ENCODE data around the gene ADGRD1. TPM values are rescaled to one million over a fixed set of nuclear protein-coding genes. Genes with fewer than 3 reads are reported as not detected.

ADGRD1 gene
- total RNA-seq, 3 donors from 2014 or later: 0.45 TPM; not detected in 2

GRCh38 chr12:131055093-131055465, 101.4 kb downstream of the ADGRD1 start:
- Mint-ChIP-seq H3K4me3 (no peak overlapping the region), H3K4me1 (ENCODE audit: low read depth) (peaks cover 4% of the 10 kb centered on the region), H3K36me3 (ENCODE audit: insufficient read depth) (no peaks in the 10 kb centered on the region), H3K9me3 (no peaks in the 10 kb centered on the region), H3K27me3 (ENCODE audit: low read depth) (peaks cover 10% of the 10 kb centered on the region)
- no peak for DNase-seq
- no peak for ATAC-seq

- Mint-ChIP-seq H3K36me3 (ENCODE audit: insufficient read depth) (no peaks in the 10 kb centered on the region), H3K27me3 (ENCODE audit: low read depth) (peaks cover 8% of the 10 kb centered on the region), H3K4me1 (ENCODE audit: low read depth) (peaks cover 4% of the 10 kb centered on the region), H3K4me3 (no peak overlapping the region), H3K9me3 (no peaks in the 10 kb centered on the region)
- no peak for DNase-seq
- ATAC-seq: no peak
These were observed 102.0 kb downstream of the ADGRD1 start for GRCh38 chr12:131055596-131056233.

- no peak for DNase-seq
These were observed 102.9 kb downstream of the ADGRD1 start for GRCh38 chr12:131056626-131057025.

GRCh38 chr12:131057211-131057721, 103.6 kb downstream of the ADGRD1 start:
- Mint-ChIP-seq H3K9me3 (no peaks in the 10 kb centered on the region), H3K4me1 (ENCODE audit: low read depth) (peaks cover 4% of the 10 kb centered on the region)
- no peak for DNase-seq

More at GRCh38 chr12:131056626-131057025, 102.9 kb downstream of the ADGRD1 start:
- Mint-ChIP-seq H3K4me3 (no peak overlapping the region), H3K9me3 (no peaks in the 10 kb centered on the region), H3K36me3 (ENCODE audit: insufficient read depth) (no peaks in the 10 kb centered on the region), H3K27me3 (ENCODE audit: low read depth) (peaks cover 14% of the 10 kb centered on the region), H3K4me1 (ENCODE audit: low read depth) (peaks cover 4% of the 10 kb centered on the region)
- no peak for ATAC-seq

GRCh38 chr12:131057722-131058515, 104.2 kb downstream of the ADGRD1 start:
- no peaks in the 10 kb centered on the region for H3K9me3 Mint-ChIP-seq
- H3K4me3 Mint-ChIP-seq: no peak overlapping the region
- no peaks in the 10 kb centered on the region for H3K36me3 Mint-ChIP-seq (ENCODE audit: insufficient read depth)
- DNase-seq: no peak
- H3K27me3 Mint-ChIP-seq (ENCODE audit: low read depth): peaks cover 15% of the 10 kb centered on the region
- no peak for ATAC-seq
- peaks cover 4% of the 10 kb centered on the region for H3K4me1 Mint-ChIP-seq (ENCODE audit: low read depth)

More at GRCh38 chr12:131057211-131057721, 103.6 kb downstream of the ADGRD1 start:
- Mint-ChIP-seq H3K4me3 (no peak overlapping the region), H3K27me3 (ENCODE audit: low read depth) (peaks cover 15% of the 10 kb centered on the region), H3K36me3 (ENCODE audit: insufficient read depth) (no peaks in the 10 kb centered on the region)
- no peak for ATAC-seq

GRCh38 chr12:131058700-131059099, 105.0 kb downstream of the ADGRD1 start:
- H3K4me1 Mint-ChIP-seq (ENCODE audit: low read depth): peaks cover 4% of the 10 kb centered on the region
- no peaks in the 10 kb centered on the region for H3K9me3 Mint-ChIP-seq
- H3K4me3 Mint-ChIP-seq: no peak overlapping the region
- peaks cover 19% of the 10 kb centered on the region for H3K27me3 Mint-ChIP-seq (ENCODE audit: low read depth)
- DNase-seq (no peak), ATAC-seq (no peak)
- no peaks in the 10 kb centered on the region for H3K36me3 Mint-ChIP-seq (ENCODE audit: insufficient read depth)

GRCh38 chr12:131060011-131060703, 106.5 kb downstream of the ADGRD1 start:
- H3K4me3 Mint-ChIP-seq: no peak overlapping the region
- ATAC-seq (no peak), DNase-seq (no peak)
- no peaks in the 10 kb centered on the region for H3K9me3 Mint-ChIP-seq
- H3K27me3 Mint-ChIP-seq (ENCODE audit: low read depth): peaks cover 20% of the 10 kb centered on the region
- peaks cover 4% of the 10 kb centered on the region for H3K4me1 Mint-ChIP-seq (ENCODE audit: low read depth)
- no peaks in the 10 kb centered on the region for H3K36me3 Mint-ChIP-seq (ENCODE audit: insufficient read depth)

- H3K36me3 Mint-ChIP-seq (ENCODE audit: insufficient read depth): no peaks in the 10 kb centered on the region
- DNase-seq: no peak
- no peaks in the 10 kb centered on the region for H3K9me3 Mint-ChIP-seq
- no peak overlapping the region for H3K4me3 Mint-ChIP-seq
- peaks cover 23% of the 10 kb centered on the region for H3K27me3 Mint-ChIP-seq (ENCODE audit: low read depth)
- ATAC-seq: no peak
- H3K4me1 Mint-ChIP-seq (ENCODE audit: low read depth): no peaks in the 10 kb centered on the region
These were observed 107.5 kb downstream of the ADGRD1 start for GRCh38 chr12:131061041-131061806.

GRCh38 chr12:131063413-131063812, 109.7 kb downstream of the ADGRD1 start:
- no peak for ATAC-seq
- no peak for DNase-seq
- Mint-ChIP-seq H3K36me3 (ENCODE audit: insufficient read depth) (no peaks in the 10 kb centered on the region), H3K4me3 (no peak overlapping the region), H3K4me1 (ENCODE audit: low read depth) (no peaks in the 10 kb centered on the region), H3K27me3 (ENCODE audit: low read depth) (peaks cover 29% of the 10 kb centered on the region), H3K9me3 (no peaks in the 10 kb centered on the region)

- Mint-ChIP-seq H3K4me1 (ENCODE audit: low read depth) (no peaks in the 10 kb centered on the region), H3K36me3 (ENCODE audit: insufficient read depth) (no peaks in the 10 kb centered on the region), H3K9me3 (no peaks in the 10 kb centered on the region), H3K27me3 (ENCODE audit: low read depth) (peaks cover 29% of the 10 kb centered on the region), H3K4me3 (no peak overlapping the region)
- no peak for ATAC-seq
- DNase-seq: no peak
These were observed 110.3 kb downstream of the ADGRD1 start for GRCh38 chr12:131063960-131064359.

- Mint-ChIP-seq H3K27me3 (ENCODE audit: low read depth) (peaks cover 29% of the 10 kb centered on the region), H3K4me3 (no peak overlapping the region), H3K9me3 (no peaks in the 10 kb centered on the region), H3K36me3 (ENCODE audit: insufficient read depth) (no peaks in the 10 kb centered on the region), H3K4me1 (ENCODE audit: low read depth) (no peaks in the 10 kb centered on the region)
- DNase-seq: no peak
- ATAC-seq: no peak
These were observed 111.6 kb downstream of the ADGRD1 start for GRCh38 chr12:131065279-131065678.

GRCh38 chr12:131065801-131066200, 112.1 kb downstream of the ADGRD1 start:
- no peaks in the 10 kb centered on the region for H3K9me3 Mint-ChIP-seq
- ATAC-seq (no peak), DNase-seq (no peak)
- peaks cover 29% of the 10 kb centered on the region for H3K27me3 Mint-ChIP-seq (ENCODE audit: low read depth)
- H3K4me3 Mint-ChIP-seq: no peak overlapping the region
- H3K36me3 Mint-ChIP-seq (ENCODE audit: insufficient read depth): no peaks in the 10 kb centered on the region
- no peaks in the 10 kb centered on the region for H3K4me1 Mint-ChIP-seq (ENCODE audit: low read depth)

GRCh38 chr12:131066207-131066885, 112.6 kb downstream of the ADGRD1 start:
- no peak for DNase-seq
- no peak for ATAC-seq
- peaks cover 26% of the 10 kb centered on the region for H3K27me3 Mint-ChIP-seq (ENCODE audit: low read depth)
- no peak overlapping the region for H3K4me3 Mint-ChIP-seq
- H3K9me3 Mint-ChIP-seq: no peaks in the 10 kb centered on the region
- no peaks in the 10 kb centered on the region for H3K4me1 Mint-ChIP-seq (ENCODE audit: low read depth)
- H3K36me3 Mint-ChIP-seq (ENCODE audit: insufficient read depth): no peaks in the 10 kb centered on the region

Measured in activated T-cell treated with anti-CD3 and anti-CD28 coated beads, Interleukin-2, amount 50 U/mL, for 4 hours (primary cell).